Ishikawa (cell line): ENCODE data around the gene COG5.

Source experiments
- CEBPB ChIP-seq: IDR thresholded peaks from 2 replicates; pipeline ENCODE4 v1.6.1; 2012
- CREB1 ChIP-seq: IDR thresholded peaks from 2 replicates; pipeline ENCODE4 v1.6.1; 2012; ENCODE audit warnings: low read depth
- EGR1 ChIP-seq: IDR thresholded peaks from 2 replicates; pipeline ENCODE4 v1.6.1; 2012
- EP300 ChIP-seq: IDR thresholded peaks from 2 replicates; pipeline ENCODE4 v1.6.1; 2012; ENCODE audit warnings: borderline replicate concordance
- FOXM1 ChIP-seq: IDR thresholded peaks from 2 replicates; pipeline ENCODE4 v1.6.1; 2012; ENCODE audit warnings: low read depth, borderline replicate concordance
- MAX ChIP-seq: IDR thresholded peaks from 2 replicates; pipeline ENCODE4 v1.6.1; 2012
- NFIC ChIP-seq: IDR thresholded peaks from 2 replicates; pipeline ENCODE4 v1.6.1; 2012
- RAD21 ChIP-seq: IDR thresholded peaks from 2 replicates; pipeline ENCODE4 v1.6.1; 2012; ENCODE audit warnings: low read depth
- REST ChIP-seq: IDR thresholded peaks from 2 replicates; pipeline ENCODE4 v1.6.1; 2012; ENCODE audit warnings: low read depth, mild to moderate bottlenecking
- TAF1 ChIP-seq: IDR thresholded peaks from 2 replicates; pipeline ENCODE4 v1.6.1; 2012; ENCODE audit warnings: low read depth, mild to moderate bottlenecking
- TCF12 ChIP-seq: IDR thresholded peaks from 2 replicates; pipeline ENCODE4 v1.6.1; 2012; ENCODE audit warnings: low read depth
- TEAD4 ChIP-seq: IDR thresholded peaks from 2 replicates; pipeline ENCODE4 v1.6.1; 2012
- USF1 ChIP-seq: IDR thresholded peaks from 2 replicates; pipeline ENCODE4 v1.6.1; 2012
- YY1 ChIP-seq: IDR thresholded peaks from 2 replicates; pipeline ENCODE4 v1.6.1; 2012; ENCODE audit warnings: low read depth
- ZBTB7A ChIP-seq: IDR thresholded peaks from 2 replicates; pipeline ENCODE4 v1.6.1; 2012; ENCODE audit warnings: low read depth

The COG5 gene

DNA sequence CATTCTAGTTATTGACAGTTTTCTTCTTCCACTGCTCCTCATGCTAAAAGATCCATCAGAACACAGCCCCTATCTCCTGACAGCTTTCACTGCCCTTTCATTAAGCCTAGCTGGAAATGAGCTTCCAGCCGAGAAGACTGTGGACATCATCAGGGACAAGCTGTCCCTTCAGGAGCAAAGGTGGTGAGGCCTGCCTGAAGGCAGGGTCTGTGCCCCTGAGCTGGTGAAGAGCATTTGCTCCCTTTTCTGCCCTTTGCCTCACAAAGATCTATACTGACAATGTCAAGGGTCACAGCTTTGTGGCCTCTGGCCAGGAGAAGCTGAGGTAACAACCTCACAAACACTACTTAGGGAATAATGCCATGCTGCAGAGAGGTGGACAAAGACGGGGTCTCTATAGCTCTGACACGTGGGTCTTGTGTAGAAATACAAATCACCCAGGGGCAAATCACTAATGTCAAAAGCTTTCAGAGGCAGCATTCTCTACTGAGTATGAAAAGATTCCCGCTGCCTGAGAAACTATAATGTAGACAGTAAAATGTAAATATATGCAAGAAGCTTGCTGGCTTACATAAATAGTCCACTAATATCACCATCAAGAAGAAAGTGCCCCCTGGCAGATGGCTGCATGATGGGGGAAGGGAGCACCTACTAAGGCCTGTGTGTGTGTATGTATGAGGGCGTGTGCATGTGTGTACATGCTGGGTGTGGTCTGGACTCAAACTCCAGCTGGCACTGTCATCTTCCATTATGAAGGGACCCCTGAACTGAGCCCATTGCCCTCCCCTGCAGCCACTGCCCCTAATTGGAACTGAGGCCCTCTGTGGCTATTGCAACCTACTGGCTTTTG is 339.1 kb downstream of the COG5 start:
- TF ChIP-seq REST, result no peak
- no peak for TF ChIP-seq EGR1
- TF ChIP-seq TAF1, result no peak
- no peak for TF ChIP-seq EP300
- no peak for TF ChIP-seq MAX
- no peak for TF ChIP-seq CEBPB
- TF ChIP-seq RAD21, result no peak
- TF ChIP-seq TCF12, result no peak
- TF ChIP-seq NFIC, result no peak
- TF ChIP-seq ZBTB7A, result no peak
- TF ChIP-seq YY1, result no peak
- no peak for TF ChIP-seq FOXM1
- no peak for TF ChIP-seq TEAD4
- no peak for TF ChIP-seq CREB1

GRCh38 chr7:107220356-107220755 is 343.4 kb downstream of the COG5 start:
- TF ChIP-seq TEAD4 (no peak), TAF1 (no peak), EGR1 (no peak), ZBTB7A (no peak), NFIC (no peak), REST (no peak), CEBPB (no peak), YY1 (no peak), FOXM1 (no peak), MAX (no peak), RAD21 (no peak), TCF12 (no peak), USF1 (no peak), EP300 (no peak), CREB1 (no peak)

- TF ChIP-seq TAF1, result no peak
- TF ChIP-seq CREB1, result no peak
- no peak for TF ChIP-seq RAD21
- TF ChIP-seq FOXM1, result no peak
- TF ChIP-seq USF1, result no peak
- TF ChIP-seq MAX, result no peak
- TF ChIP-seq ZBTB7A, result no peak
- no peak for TF ChIP-seq EGR1
- TF ChIP-seq EP300, result no peak
- no peak for TF ChIP-seq CEBPB
- no peak for TF ChIP-seq NFIC
- TF ChIP-seq REST, result no peak
- TF ChIP-seq TCF12, result no peak
- no peak for TF ChIP-seq TEAD4
These were observed 344.0 kb downstream of the COG5 start for GRCh38 chr7:107219563-107220244.
